SK-N-MC (cell line): ENCODE results near the gene ELMOD2.

Source experiments
- DNase-seq: peaks from one replicate; pipeline ENCODE4 v3.0.0-alpha.2; 2011; ENCODE audit warnings: low read depth, low spot score
- H3K27ac ChIP-seq: fragments of 200-600 bp; sonication (generic); 2 replicates; pipeline ENCODE4 v1.5.1; 2016; ENCODE audit warnings: mixed run types
- H3K36me3 ChIP-seq: fragments of 200-600 bp; sonication (generic); 2 replicates; pipeline ENCODE4 v1.6.1; 2017; ENCODE audit warnings: antibody characterized with exemption, low read length, mixed read lengths; ENCODE audit not compliant: insufficient read depth
- H3K4me3 ChIP-seq: fragments of 200-600 bp; sonication (generic); 2 replicates; pipeline ENCODE4 v1.5.1; 2016
- H3K9ac ChIP-seq: fragments of 200-600 bp; sonication (generic); 2 replicates; pipeline ENCODE4 v1.8.0; 2017; ENCODE audit warnings: mixed run types, mixed read lengths; ENCODE audit not compliant: insufficient read length
- H3K9me3 ChIP-seq: fragments of 200-600 bp; sonication (generic); 2 replicates; pipeline ENCODE4 v1.6.1; 2017; ENCODE audit warnings: low read depth, mild to moderate bottlenecking, antibody characterized with exemption, low read length, moderate library complexity, mixed read lengths
- EZH2 ChIP-seq: fragments of 200-600 bp; sonication (generic); IDR thresholded peaks from one replicate; pipeline ENCODE4 v1.6.1; 2017; ENCODE audit warnings: antibody characterized with exemption
- FOXP2 ChIP-seq: optimal IDR thresholded peaks from 2 replicates; pipeline ENCODE3; 2011; ENCODE audit warnings: mild to moderate bottlenecking, moderate library complexity; ENCODE audit not compliant: insufficient read depth; ENCODE audit errors: extremely low read length, control extremely low read depth
- POLR2AphosphoS5 ChIP-seq: IDR thresholded peaks from 2 replicates; pipeline ENCODE4 v1.6.1; 2012; ENCODE audit warnings: mild to moderate bottlenecking, low read depth, low read length, borderline replicate concordance

The ELMOD2 gene

GRCh38 chr4:140515423-140515822 is 8.5 kb upstream of the ELMOD2 start:
- TF ChIP-seq EZH2 (no peak), FOXP2 (no peak), POLR2AphosphoS5 (no peak)
- Histone ChIP-seq H3K9ac (no peak overlapping the region), H3K36me3 (no peaks in the 10 kb centered on the region), H3K27ac (no peak overlapping the region), H3K4me3 (no peak overlapping the region), H3K9me3 (no peaks in the 10 kb centered on the region)
- DNase-seq = no peak

- Histone ChIP-seq H3K4me3 (peak overlapping the region; percentile 87), H3K9ac (peak overlapping the region; percentile 78), H3K27ac (no peak overlapping the region), H3K9me3 (no peaks in the 10 kb centered on the region), H3K36me3 (peaks cover 21% of the 10 kb centered on the region)
- no peak for DNase-seq
- no peak for TF ChIP-seq POLR2AphosphoS5
- TF ChIP-seq FOXP2 = no peak
- TF ChIP-seq EZH2 = no peak
Measured at GRCh38 chr4:140523370-140523856, 555 bp upstream of the ELMOD2 start.

GRCh38 chr4:140529434-140529833 is 5.5 kb downstream of the ELMOD2 start:
- no peaks in the 10 kb centered on the region for H3K9me3 ChIP-seq
- H3K4me3 ChIP-seq = no peak overlapping the region
- TF ChIP-seq POLR2AphosphoS5 (no peak), FOXP2 (no peak), EZH2 (no peak)
- H3K36me3 ChIP-seq = peaks cover 51% of the 10 kb centered on the region
- no peak overlapping the region for H3K27ac ChIP-seq
- H3K9ac ChIP-seq = no peak overlapping the region
- no peak for DNase-seq

- Histone ChIP-seq H3K27ac (no peak overlapping the region), H3K4me3 (no peak overlapping the region), H3K36me3 (peaks cover 41% of the 10 kb centered on the region), H3K9me3 (no peaks in the 10 kb centered on the region), H3K9ac (no peak overlapping the region)
- no peak for DNase-seq
- no peak for TF ChIP-seq FOXP2
- no peak for TF ChIP-seq POLR2AphosphoS5
- TF ChIP-seq EZH2 = no peak
Measured at GRCh38 chr4:140533951-140534480, 10.0 kb downstream of the ELMOD2 start.

- Histone ChIP-seq H3K36me3 (no peaks in the 10 kb centered on the region), H3K9me3 (no peaks in the 10 kb centered on the region), H3K27ac (no peak overlapping the region), H3K9ac (no peak overlapping the region), H3K4me3 (no peak overlapping the region)
- DNase-seq = no peak
- TF ChIP-seq POLR2AphosphoS5 (no peak), EZH2 (no peak), FOXP2 (no peak)
Measured at GRCh38 chr4:140556372-140557085, 32.6 kb downstream of the ELMOD2 start.

GRCh38 chr4:140557831-140558435 is 34.0 kb downstream of the ELMOD2 start:
- no peak for DNase-seq
- no peak for TF ChIP-seq FOXP2
- TF ChIP-seq POLR2AphosphoS5 = no peak
- no peak for TF ChIP-seq EZH2
- no peaks in the 10 kb centered on the region for H3K36me3 ChIP-seq
- no peak overlapping the region for H3K9ac ChIP-seq
- no peaks in the 10 kb centered on the region for H3K9me3 ChIP-seq
- H3K4me3 ChIP-seq = no peak overlapping the region
- H3K27ac ChIP-seq = no peak overlapping the region

GRCh38 chr4:140559696-140560095 is 35.7 kb downstream of the ELMOD2 start:
- H3K27ac ChIP-seq = no peak overlapping the region
- no peaks in the 10 kb centered on the region for H3K36me3 ChIP-seq
- no peak for TF ChIP-seq POLR2AphosphoS5
- no peak for TF ChIP-seq FOXP2
- no peak for TF ChIP-seq EZH2
- H3K9me3 ChIP-seq = no peaks in the 10 kb centered on the region
- DNase-seq = no peak
- H3K9ac ChIP-seq = no peak overlapping the region
- no peak overlapping the region for H3K4me3 ChIP-seq

- Histone ChIP-seq H3K9me3 (no peaks in the 10 kb centered on the region), H3K36me3 (no peaks in the 10 kb centered on the region), H3K9ac (no peak within 1 kb of the TSS), H3K27ac (no peak within 1 kb of the TSS), H3K4me3 (no peak within 1 kb of the TSS)
- DNase-seq = no peak
- no peak for TF ChIP-seq POLR2AphosphoS5
- TF ChIP-seq FOXP2 = no peak
- no peak for TF ChIP-seq EZH2
Measured at GRCh38 chr4:140568507-140569306, 44.7 kb downstream of the ELMOD2 start, which contains the start of gene UCP1. TSS of gene UCP1 (minus strand) at chr4:140568961. CDS start at chr4:140568729, 232 bp downstream.
